K562 (cell line): ENCODE data around the gene SDK1. TPM values are rescaled to one million over a fixed set of nuclear protein-coding genes. Genes with fewer than 3 reads are reported as not detected.

Experiments
- ATAC-seq: fragments of 200-7000 bp; cut with Tn5 transposase; 3 replicates; pipeline ENCODE4 v1.9.1; 2020; ENCODE audit warnings: moderate library complexity
- BruUV-seq: library from RNA; stranded (reverse); fragments of 400-500 nt; replicated peaks from 2 replicates; lab custom pipeline; 2021; lab: Mats Ljungman, UMichigan
- CTCF ChIA-PET: fragments of 300-600 bp; formaldehyde crosslinking; extraction: SDS; loops from one replicate; lab custom pipeline; 2021; ENCODE audit warnings: low intra/inter-chr PET ratio; lab: Yijun Ruan, JAX
- POLR2A ChIA-PET: fragments of 300-600, 350-650 bp; sonication (Branson Sonifier 250); formaldehyde crosslinking; extraction: SDS; loops from one replicate; lab custom pipeline; 2021; ENCODE audit warnings: antibody characterized with exemption, inconsistent platforms; lab: Yijun Ruan, JAX
- DNase-seq, 4 experiments: peaks; one replicate each; pipeline versions ENCODE4 v3.0.0 to v3.0.0-alpha.2; 2011 to 2018; ENCODE audit warnings: low spot score in 3 of 4, mixed read lengths in 3 of 4; ENCODE audit errors: extremely low read depth in 1 of 4
- FAIRE-seq: peaks from 2 replicates; lab custom pipeline; 2011; peaks lifted over from hg19 to GRCh38; lab: Jason Lieb, UNC
- H2AFZ ChIP-seq: 2 replicates; pipeline ENCODE4 v1.6.0; 2011; ENCODE audit warnings: low read depth, low read length, control low read depth, inconsistent platforms
- H3K27ac ChIP-seq: fragments of 200-600 bp; 3 replicates; pipeline ENCODE4 v1.8.0; 2011; ENCODE audit warnings: low read depth, mild to moderate bottlenecking, control low read depth, inconsistent platforms, low read length, moderate library complexity, mixed read lengths; ENCODE audit errors: extremely low read depth
- H3K27me3 ChIP-seq, 2 experiments: fragments of 300-600 bp in 1 of 2; 2 replicates in 1 of 2; 3 replicates in 1 of 2; pipeline versions ENCODE4 v1.6.0 to v1.8.0; 2011; ENCODE audit warnings: inconsistent platforms in 2 of 2, low read length in 2 of 2, mild to moderate bottlenecking in 1 of 2, mixed read lengths in 1 of 2, moderate library complexity in 1 of 2; ENCODE audit not compliant: control insufficient read depth in 2 of 2, insufficient read depth in 2 of 2
- H3K36me3 ChIP-seq: fragments of 300-600 bp; 3 replicates; pipeline ENCODE4 v1.8.0; 2011; ENCODE audit warnings: mild to moderate bottlenecking, low read length, inconsistent platforms; ENCODE audit not compliant: control insufficient read depth, insufficient read depth
- H3K4me1 ChIP-seq, 2 experiments: fragments of 200-600 bp in 1 of 2; replicated peaks in 1 of 2; 2 replicates in 1 of 2; 3 replicates in 1 of 2; pipeline versions ENCODE4 v1.5.1 to v1.8.0; 2011; ENCODE audit warnings: inconsistent platforms in 2 of 2, low read length in 2 of 2, mild to moderate bottlenecking in 1 of 2, mixed read lengths in 1 of 2, moderate library complexity in 1 of 2; ENCODE audit not compliant: control insufficient read depth in 2 of 2, insufficient read depth in 2 of 2
- H3K4me2 ChIP-seq: 2 replicates; pipeline ENCODE4 v1.6.1; 2011; ENCODE audit warnings: low read length, control low read depth, inconsistent platforms, mixed read lengths; ENCODE audit not compliant: insufficient read depth
- H3K4me3 ChIP-seq: fragments of 200-600 bp; sonication (generic), shearing (Covaris generic); 2 replicates; pipeline ENCODE4 v1.5.1; 2016; ENCODE audit warnings: control low read depth, inconsistent platforms
- H3K79me2 ChIP-seq: fragments of 200-600 bp; 3 replicates; pipeline ENCODE4 v1.8.0; 2011; ENCODE audit warnings: low read length, inconsistent platforms; ENCODE audit not compliant: control insufficient read depth, insufficient read depth
- H3K9ac ChIP-seq, 2 experiments: 2 replicates each; pipeline versions ENCODE4 v1.6.0 to v1.6.1; 2011; ENCODE audit warnings: low read depth in 2 of 2, low read length in 2 of 2, control low read depth in 1 of 2, inconsistent platforms in 1 of 2, mild to moderate bottlenecking in 1 of 2, mixed read lengths in 1 of 2; ENCODE audit not compliant: insufficient read depth in 1 of 2
- H3K9me1 ChIP-seq: one replicate; pipeline ENCODE4 v1.6.0; 2011; ENCODE audit warnings: inconsistent platforms, mild to moderate bottlenecking, low read length, moderate library complexity; ENCODE audit not compliant: control insufficient read depth, insufficient read depth
- H3K9me3 ChIP-seq: replicated peaks from 2 replicates; pipeline ENCODE4 v1.5.1; 2011; ENCODE audit warnings: low read depth, low read length, inconsistent platforms; ENCODE audit not compliant: control insufficient read depth, insufficient read depth
- H4K20me1 ChIP-seq: replicated peaks from 2 replicates; pipeline ENCODE4 v1.6.1; 2011; ENCODE audit warnings: low read length, inconsistent platforms, mixed read lengths; ENCODE audit not compliant: control insufficient read depth, insufficient read depth
- ATF3 ChIP-seq, 2 experiments: fragments of 450-650 bp in 1 of 2; sonication (generic) in 1 of 2; formaldehyde crosslinking in 1 of 2; IDR thresholded peaks in 1 of 2; conservative IDR thresholded peaks in 1 of 2; 2 replicates each; pipeline versions ENCODE4 v1.6.1 to v1.8.1; 2016 to 2023; ENCODE audit warnings: mild to moderate bottlenecking in 2 of 2, moderate library complexity in 2 of 2, inconsistent platforms in 1 of 2, missing genetic modification reagents in 1 of 2
- HDGF ChIP-seq: fragments of 450-650 bp; IDR thresholded peaks from 2 replicates; pipeline ENCODE4 v1.6.1; 2016
- HNRNPUL1 ChIP-seq: fragments of 200-400 bp; formaldehyde crosslinking; IDR thresholded peaks from 2 replicates; pipeline ENCODE4 v1.6.1; 2017; ENCODE audit warnings: low read length
- KAT7 ChIP-seq: sonication (generic); formaldehyde crosslinking; IDR thresholded peaks from 2 replicates; pipeline ENCODE4 v1.8.0; 2022; ENCODE audit warnings: missing genetic modification reagents, mild to moderate bottlenecking, borderline replicate concordance
- L3MBTL2 ChIP-seq: fragments of 450-650 bp; IDR thresholded peaks from 2 replicates; pipeline ENCODE4 v1.6.1; 2016; ENCODE audit warnings: mild to moderate bottlenecking, moderate library complexity
- LEF1 ChIP-seq: fragments of 450-650 bp; IDR thresholded peaks from 2 replicates; pipeline ENCODE4 v1.6.1; 2016; ENCODE audit warnings: mild to moderate bottlenecking
- NFXL1 ChIP-seq: fragments of 450-650 bp; formaldehyde crosslinking; IDR thresholded peaks from 2 replicates; pipeline ENCODE4 v1.4.0; 2021; ENCODE audit warnings: mild to moderate bottlenecking
- PCBP1 ChIP-seq: fragments of 200-400 bp; formaldehyde crosslinking; IDR thresholded peaks from 2 replicates; pipeline ENCODE4 v1.6.1; 2018; ENCODE audit warnings: mild to moderate bottlenecking, low read depth, low read length; ENCODE audit not compliant: poor library complexity, severe bottlenecking
- SAFB2 ChIP-seq: fragments of 200-400 bp; formaldehyde crosslinking; IDR thresholded peaks from 2 replicates; pipeline ENCODE4 v1.6.1; 2018; ENCODE audit warnings: borderline replicate concordance, low read length, low read depth, moderate library complexity; ENCODE audit not compliant: severe bottlenecking
- SMAD3 ChIP-seq: fragments of 450-650 bp; formaldehyde crosslinking; conservative IDR thresholded peaks from 2 replicates; pipeline ENCODE4 v1.4.0; 2020; ENCODE audit warnings: mild to moderate bottlenecking
- TFE3 ChIP-seq: fragments of 450-650 bp; formaldehyde crosslinking; IDR thresholded peaks from 2 replicates; pipeline ENCODE4 v1.4.0; 2020; ENCODE audit warnings: mild to moderate bottlenecking, mixed read lengths
- ZBTB17 ChIP-seq: fragments of 450-650 bp; formaldehyde crosslinking; IDR thresholded peaks from 2 replicates; pipeline ENCODE4 v1.4.0; 2020; ENCODE audit warnings: mild to moderate bottlenecking
- ZNF175 ChIP-seq: fragments of 200-800 bp; sonication (Bioruptor generic); IDR thresholded peaks from 2 replicates; pipeline ENCODE4 v1.6.1; 2016; ENCODE audit warnings: low read depth, mild to moderate bottlenecking, missing genetic modification characterization, missing compliant biosample characterization
- ZNF23 ChIP-seq: fragments of 250-450 bp; sonication (Bioruptor Pico); IDR thresholded peaks from 2 replicates; pipeline ENCODE4 v1.4.0; 2020; ENCODE audit warnings: mild to moderate bottlenecking
- ZNF431 ChIP-seq: sonication (generic); formaldehyde crosslinking; IDR thresholded peaks from 2 replicates; pipeline ENCODE4 v1.8.0; 2022; ENCODE audit warnings: mild to moderate bottlenecking, missing genetic modification reagents
- ZNF778 ChIP-seq: fragments of 450-650 bp; formaldehyde crosslinking; IDR thresholded peaks from 2 replicates; pipeline ENCODE4 v1.4.0; 2020; ENCODE audit warnings: mild to moderate bottlenecking, moderate library complexity
- whole genome bisulfite sequencing: fragments of 100-300 bp; shearing (Covaris generic); methylation state at CpG from one replicate; pipeline ENCODE4 v1.1.6; 2016; ENCODE audit warnings: low coverage, mixed read lengths; ENCODE audit not compliant: insufficient coverage; ENCODE audit errors: missing lambda C conversion rate; 5-methylcytosine and 5-hydroxymethylcytosine counted together
- in situ Hi-C: fragments of 300-500 bp; cut with MboI; formaldehyde crosslinking; loops from 4 replicates; pipeline ENCODE4 v1.15.0; 2018; ENCODE audit warnings: inconsistent platforms, mixed read lengths
- intact Hi-C: fragments of 100-400 bp; cut with micrococcal nuclease; formaldehyde crosslinking; loops from 2 replicates; pipeline ENCODE4 v1.14.2; 2022
- polyA plus RNA-seq, 8 experiments: library from polyadenylated mRNA; depleted of rRNA in 4 of 8; stranded (reverse) in 5 of 8; unstranded in 3 of 8; fragments of >200 nt; fragmentation: Nextera tagmentation in 2 of 8; fragmentation: Illumina TruSeq in 1 of 8; extraction: Ambion mirVana in 2 of 8; extraction: Trizol in 1 of 8; gene quantifications; 2 replicates each; pipeline versions ENCODE4 v1.2.1 to v1.2.3, GENCODE V29; 2011 to 2014; ENCODE audit warnings: inconsistent platforms in 1 of 8, missing spikeins in 1 of 8
- total RNA-seq, 7 experiments: library from RNA; depleted of rRNA in 6 of 7; stranded (reverse); fragments of >200 nt in 6 of 7; fragmentation: Illumina TruSeq in 2 of 7; extraction: Trizol in 2 of 7; gene quantifications; 2 replicates each; pipeline versions ENCODE4 v1.2.1 to v1.2.3, GENCODE V29; 2011 to 2021; ENCODE audit warnings: low replicate concordance in 1 of 7

SDK1 gene
- total and polyA plus RNA-seq, 9 of the 15 experiments (the other 6 are each of a cell fraction or from before 2014, with no cell fraction given) = 0.16 TPM; not detected in 8

- no peak for TF ChIP-seq PCBP1
- TF ChIP-seq ZNF431 (CRISPR knock-in tag) = no peak
- no peak for TF ChIP-seq HDGF
- TF ChIP-seq NFXL1 = no peak
- H3K36me3 ChIP-seq = no peaks in the 10 kb centered on the region
- DNase-seq (no peak), FAIRE-seq (no peak), ATAC-seq (no peak)
- intact Hi-C loops (no loop called here), in situ Hi-C loops (no loop called here)
- no peak overlapping the region for H3K4me3 ChIP-seq
- H3K27ac ChIP-seq = no peak overlapping the region
- 0% methylated on average over 7 of the region's 8 CpGs for WGBS
- BruUV-seq = no TSS peak
- H3K9me1 ChIP-seq = no peaks in the 10 kb centered on the region
- H3K4me1 ChIP-seq = no peaks in the 10 kb centered on the region
- H2AFZ ChIP-seq = no peak overlapping the region
- peaks cover 20 to 89% of the 10 kb centered on the region in 2 experiments; a peak in 4 of 5 replicates for H3K27me3 ChIP-seq
- H3K4me2 ChIP-seq = no peak overlapping the region
- ChIA-PET POLR2A (no interaction called here), CTCF (interaction anchor here (0.6 kb wide), 1 partner anchor 942 kb away, joined by 5 read pairs; no protein-coding TSS in a partner anchor)
- no peaks in the 10 kb centered on the region for H3K9me3 ChIP-seq
- H4K20me1 ChIP-seq = no peaks in the 10 kb centered on the region; the same call in 1 of the 2 replicates
- no peak overlapping the region for H3K9ac ChIP-seq
- H3K79me2 ChIP-seq = no peaks in the 10 kb centered on the region
Measured at GRCh38 chr7:4174016-4174415, 873.0 kb downstream of the SDK1 start.

GRCh38 chr7:4174451-4174850 lies 873.4 kb downstream of the SDK1 start:
- Histone ChIP-seq H3K4me2 (no peak overlapping the region), H3K36me3 (no peaks in the 10 kb centered on the region), H2AFZ (no peak overlapping the region), H3K4me3 (no peak overlapping the region), H3K9me3 (no peaks in the 10 kb centered on the region), H3K27me3 (peaks cover 17 to 87% of the 10 kb centered on the region in 2 experiments; a peak in 4 of 5 replicates), H4K20me1 (no peaks in the 10 kb centered on the region; the same call in 1 of the 2 replicates), H3K9ac (no peak overlapping the region), H3K4me1 (no peaks in the 10 kb centered on the region), H3K9me1 (no peaks in the 10 kb centered on the region), H3K79me2 (no peaks in the 10 kb centered on the region), H3K27ac (no peak overlapping the region)
- CTCF ChIA-PET = no interaction called here
- DNase-seq = no peak
- no TSS peak for BruUV-seq
- POLR2A ChIA-PET = no interaction called here
- in situ Hi-C loops = no loop called here
- no peak for FAIRE-seq
- WGBS = 2% methylated on average over 11 of the region's 11 CpGs
- intact Hi-C loops = no loop called here
- ATAC-seq = no peak
- TF ChIP-seq ZNF175 = no peak
- no peak for TF ChIP-seq LEF1
- no peak for TF ChIP-seq ZNF778 (CRISPR knock-in tag)
- TF ChIP-seq ATF3 (IDR thresholded peaks at IDR 0.05) = no peak
- no peak for TF ChIP-seq ATF3 (CRISPR knock-in tag; conservative IDR thresholded peaks at IDR 0.05)
- no peak for TF ChIP-seq SAFB2
- no peak for TF ChIP-seq HNRNPUL1
- no peak for TF ChIP-seq ZNF23
- no peak for TF ChIP-seq ZBTB17 (CRISPR knock-in tag)
- no peak for TF ChIP-seq KAT7 (CRISPR knock-in tag)
- no peak for TF ChIP-seq L3MBTL2
- no peak for TF ChIP-seq SMAD3
- TF ChIP-seq TFE3 (CRISPR knock-in tag) = no peak
